Measurements from ENCODE around the gene TANC1. TPM values are rescaled to one million over a fixed set of nuclear protein-coding genes. Genes with fewer than 3 reads are reported as not detected.

The TANC1 gene
- polyA plus RNA-seq, 2 of the 4 experiments (the other 2 are of a cell fraction): 9.2 to 21.2 TPM

DNA sequence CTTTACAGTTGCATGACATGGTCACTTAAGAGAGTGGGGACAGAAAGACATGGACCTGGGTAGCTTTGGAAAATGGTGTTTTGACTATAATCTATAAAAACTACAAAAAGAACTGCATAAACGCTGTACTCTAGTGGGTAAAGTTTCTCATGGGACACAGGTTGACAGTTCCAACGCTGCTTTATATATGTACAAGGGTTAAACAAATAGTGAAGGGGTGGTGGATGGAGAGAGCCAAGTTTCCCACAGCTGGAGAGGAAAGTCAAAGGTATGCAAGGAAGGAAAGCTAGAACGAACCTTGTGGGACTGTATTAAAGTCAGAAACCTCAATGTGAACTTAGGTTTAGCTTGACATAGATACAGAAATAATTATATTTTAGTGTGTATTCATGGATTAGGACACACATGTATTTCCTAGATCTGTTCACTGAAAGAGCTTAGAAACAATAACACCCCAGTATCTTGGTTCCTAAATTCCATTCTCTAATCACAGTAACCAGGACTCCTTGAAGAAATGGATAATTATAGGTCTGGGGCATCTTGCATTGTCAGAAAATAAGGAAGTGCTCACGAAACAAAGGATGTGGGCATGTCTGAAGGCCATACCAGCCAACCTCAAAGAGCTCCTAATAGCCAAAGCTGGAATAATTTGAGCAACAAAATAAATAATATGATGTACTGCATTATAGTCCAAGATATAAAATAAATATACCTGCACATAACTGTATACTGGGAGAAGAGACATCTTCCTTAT lies 28.8 kb downstream of the TANC1 start:
- Histone ChIP-seq H3K4me2 (0 out of 3 replicates have a peak overlapping the region, but pooled peaks have one; percentile 7), H3K9me3 (no peaks in the 10 kb centered on the region), H3K4me1 (peaks cover 87% of the 10 kb centered on the region), H3K4me3 (no peak overlapping the region), H3K27ac (no peak overlapping the region)
- DNase-seq (ENCODE audit: low read depth in 1 of 2, low spot score in 1 of 2): no peak
- TF ChIP-seq EHF (CRISPR knock-in tag; IDR thresholded peaks at IDR 0.05): no peak
- no peak for TF ChIP-seq KDM5A (IDR thresholded peaks at IDR 0.05)
- WGBS (ENCODE audit: missing lambda C conversion rate): 60% methylated on average over 4 of the region's 4 CpGs
- FAIRE-seq: no peak
- ChIA-PET POLR2A (no interaction called here), CTCF (interaction anchor here (0.6 to 1.4 kb wide), 9 partner anchors 11 to 122 kb away, joined by 3 to 4 read pairs (median 3); no protein-coding TSS in a partner anchor)
- no peak for ATAC-seq

GRCh38 chr2:158998551-158999248 lies 30.3 kb downstream of the TANC1 start:
- Histone ChIP-seq H3K4me3 (no peak overlapping the region), H3K4me1 (peaks cover 81% of the 10 kb centered on the region), H3K4me2 (peak overlapping the region; percentile 52), H3K9me3 (no peaks in the 10 kb centered on the region), H3K27ac (peak overlapping the region; percentile 4 to 63; a peak in 5 of 6 replicates)
- TF ChIP-seq FOSB (CRISPR knock-in tag; IDR thresholded peaks at IDR 0.05): no peak
- TF ChIP-seq CHD4 (IDR thresholded peaks at IDR 0.05; ENCODE audit: borderline replicate concordance): no peak
- no peak for TF ChIP-seq RFX5 (IDR thresholded peaks at IDR 0.05)
- no peak for TF ChIP-seq HOXB13 (CRISPR knock-in tag; IDR thresholded peaks at IDR 0.05; ENCODE audit: low read depth)
- TF ChIP-seq HOXB5 (CRISPR knock-in tag; IDR thresholded peaks at IDR 0.05): no peak
- TF ChIP-seq NR3C1 (IDR thresholded peaks at IDR 0.05): no peak
- no peak for TF ChIP-seq CBX2 (IDR thresholded peaks at IDR 0.05; ENCODE audit: borderline replicate concordance, low read depth)
- no peak for TF ChIP-seq HDAC2 (IDR thresholded peaks at IDR 0.05)
- TF ChIP-seq CEBPB (IDR thresholded peaks at IDR 0.05): no peak
- no peak for TF ChIP-seq HEYL (CRISPR knock-in tag; IDR thresholded peaks at IDR 0.05)
- no peak for TF ChIP-seq EHMT2 (IDR thresholded peaks at IDR 0.05; ENCODE audit: low read depth)
- TF ChIP-seq HES2 (IDR thresholded peaks at IDR 0.05): no peak
- no peak for TF ChIP-seq SREBF2 (IDR thresholded peaks at IDR 0.05)
- TF ChIP-seq POLR2A (IDR thresholded peaks at IDR 0.05; ENCODE audit: low read length): no peak
- TF ChIP-seq PHF8 (IDR thresholded peaks at IDR 0.05; ENCODE audit: borderline replicate concordance, low read depth): no peak
- no peak for TF ChIP-seq RNF2 (IDR thresholded peaks at IDR 0.05; ENCODE audit: borderline replicate concordance, low read depth)
- TF ChIP-seq NFE2L2 (conservative IDR thresholded peaks at IDR 0.05; ENCODE audit: low read length): no peak
- POLR2A ChIA-PET: no interaction called here
- DNase-seq (ENCODE audit: low read depth in 1 of 2, low spot score in 1 of 2): no peak
- no peak for FAIRE-seq
- 58% methylated on average over 6 of the region's 6 CpGs for WGBS (ENCODE audit: missing lambda C conversion rate)
- CTCF ChIA-PET: interaction anchor here (0.7 to 1.8 kb wide), 4 partner anchors 12 to 45 kb away, joined by 3 to 5 read pairs (median 4); no protein-coding TSS in a partner anchor
- peak; percentile 41 to 52; a peak in 4 of 6 replicates for ATAC-seq

DNA sequence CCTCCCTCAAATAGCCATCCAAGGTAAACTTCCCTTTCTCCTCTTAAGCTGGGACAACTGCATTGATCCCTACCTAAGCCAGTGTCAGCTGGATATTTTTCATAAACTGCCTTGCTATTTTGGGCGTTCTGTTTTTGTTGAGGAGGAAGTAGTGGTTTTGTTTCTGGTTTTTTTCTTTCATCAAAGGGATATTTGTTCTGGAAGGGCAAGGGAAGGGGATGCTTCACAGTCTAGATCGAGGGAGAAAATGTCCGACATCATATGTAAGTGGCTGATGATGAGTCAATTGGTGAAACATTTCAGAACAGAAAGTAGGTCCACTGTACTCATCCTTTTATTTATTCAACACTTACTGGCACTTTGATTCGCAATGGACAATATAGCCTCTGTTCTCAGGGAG lies 31.0 kb downstream of the TANC1 start:
- ChIA-PET CTCF (interaction anchor here (0.7 to 1.8 kb wide), 3 partner anchors 21 to 23 kb away, joined by 3 to 4 read pairs (median 4); no protein-coding TSS in a partner anchor), POLR2A (no interaction called here)
- H3K9me3 ChIP-seq: no peaks in the 10 kb centered on the region
- no peak overlapping the region for H3K4me3 ChIP-seq
- H3K4me2 ChIP-seq: peak overlapping the region; percentile 52
- WGBS (ENCODE audit: missing lambda C conversion rate): 61% methylated on average over 4 of the region's 4 CpGs
- peak overlapping the region; percentile 4 to 63; a peak in 5 of 6 replicates for H3K27ac ChIP-seq
- FAIRE-seq (no peak), DNase-seq (ENCODE audit: low read depth in 1 of 2, low spot score in 1 of 2) (peak in 1 of 2 experiments; percentile 14), ATAC-seq (peak in 1 of 2 experiments; percentile 43; a peak in 2 of 6 replicates)
- H3K4me1 ChIP-seq: peaks cover 74% of the 10 kb centered on the region
- no peak for TF ChIP-seq ELK1 (IDR thresholded peaks at IDR 0.05; ENCODE audit: low read depth, low read length)
- TF ChIP-seq HOXB5 (CRISPR knock-in tag; IDR thresholded peaks at IDR 0.05): no peak
- no peak for TF ChIP-seq CEBPB (IDR thresholded peaks at IDR 0.05)
- TF ChIP-seq HEYL (CRISPR knock-in tag; IDR thresholded peaks at IDR 0.05): no peak
- TF ChIP-seq, protein P1, sequence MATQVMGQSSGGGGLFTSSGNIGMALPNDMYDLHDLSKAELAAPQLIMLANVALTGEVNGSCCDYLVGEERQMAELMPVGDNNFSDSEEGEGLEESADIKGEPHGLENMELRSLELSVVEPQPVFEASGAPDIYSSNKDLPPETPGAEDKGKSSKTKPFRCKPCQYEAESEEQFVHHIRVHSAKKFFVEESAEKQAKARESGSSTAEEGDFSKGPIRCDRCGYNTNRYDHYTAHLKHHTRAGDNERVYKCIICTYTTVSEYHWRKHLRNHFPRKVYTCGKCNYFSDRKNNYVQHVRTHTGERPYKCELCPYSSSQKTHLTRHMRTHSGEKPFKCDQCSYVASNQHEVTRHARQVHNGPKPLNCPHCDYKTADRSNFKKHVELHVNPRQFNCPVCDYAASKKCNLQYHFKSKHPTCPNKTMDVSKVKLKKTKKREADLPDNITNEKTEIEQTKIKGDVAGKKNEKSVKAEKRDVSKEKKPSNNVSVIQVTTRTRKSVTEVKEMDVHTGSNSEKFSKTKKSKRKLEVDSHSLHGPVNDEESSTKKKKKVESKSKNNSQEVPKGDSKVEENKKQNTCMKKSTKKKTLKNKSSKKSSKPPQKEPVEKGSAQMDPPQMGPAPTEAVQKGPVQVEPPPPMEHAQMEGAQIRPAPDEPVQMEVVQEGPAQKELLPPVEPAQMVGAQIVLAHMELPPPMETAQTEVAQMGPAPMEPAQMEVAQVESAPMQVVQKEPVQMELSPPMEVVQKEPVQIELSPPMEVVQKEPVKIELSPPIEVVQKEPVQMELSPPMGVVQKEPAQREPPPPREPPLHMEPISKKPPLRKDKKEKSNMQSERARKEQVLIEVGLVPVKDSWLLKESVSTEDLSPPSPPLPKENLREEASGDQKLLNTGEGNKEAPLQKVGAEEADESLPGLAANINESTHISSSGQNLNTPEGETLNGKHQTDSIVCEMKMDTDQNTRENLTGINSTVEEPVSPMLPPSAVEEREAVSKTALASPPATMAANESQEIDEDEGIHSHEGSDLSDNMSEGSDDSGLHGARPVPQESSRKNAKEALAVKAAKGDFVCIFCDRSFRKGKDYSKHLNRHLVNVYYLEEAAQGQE (IDR thresholded peaks at IDR 0.05): no peak
- no peak for TF ChIP-seq HOXB13 (CRISPR knock-in tag; IDR thresholded peaks at IDR 0.05; ENCODE audit: low read depth)
- no peak for TF ChIP-seq FOSB (CRISPR knock-in tag; IDR thresholded peaks at IDR 0.05)
- no peak for TF ChIP-seq FOXS1 (CRISPR knock-in tag; IDR thresholded peaks at IDR 0.05)
- no peak for TF ChIP-seq E2F6 (IDR thresholded peaks at IDR 0.05; ENCODE audit: borderline replicate concordance, low read depth)
- TF ChIP-seq ZFP36 (IDR thresholded peaks at IDR 0.05; ENCODE audit: borderline replicate concordance, partially characterized antibody): no peak
- TF ChIP-seq RCOR1 (IDR thresholded peaks at IDR 0.05; ENCODE audit: low read depth, low read length): no peak
- no peak for TF ChIP-seq ATOH8 (CRISPR knock-in tag; IDR thresholded peaks at IDR 0.05; ENCODE audit: low read depth)

All from A549 (cell line).